Measurements from ENCODE around the gene GATB. TPM values are rescaled to one million over a fixed set of nuclear protein-coding genes. Genes with fewer than 3 reads are reported as not detected.
A peak's percentile ranks its signal among the peaks of the same experiment; 100 is the strongest.

Gene GATB
- total RNA-seq, 1 experiment from 2014 or later: 21.2 TPM

GRCh38 chr4:151719956-151720334, 40.9 kb downstream of the GATB start:
- H3K27me3 Mint-ChIP-seq (ENCODE audit: low read depth): no peaks in the 10 kb centered on the region; the same call in 1 of the 2 replicates
- no peak overlapping the region for H3T11ph ChIP-seq (ENCODE audit: low read length)
- no peaks in the 10 kb centered on the region for H3K9me3 ChIP-seq (ENCODE audit: control insufficient read depth, low read depth, low read length)
- no peak overlapping the region for H2BK5ac ChIP-seq (ENCODE audit: insufficient read length, low read length)
- no peak overlapping the region for H3K18ac ChIP-seq (ENCODE audit: insufficient read length, low read depth, low read length)
- H3K14ac ChIP-seq (ENCODE audit: insufficient read depth, low read length): no peak overlapping the region
- peaks cover 0 to 5% (median 3%) of the 10 kb centered on the region in 3 experiments; a peak in 1 of 7 replicates for H3K36me3 Mint-ChIP-seq (ENCODE audit: insufficient read depth in 1 of 3, low read depth in 3 of 3)
- no peaks in the 10 kb centered on the region for H3K79me1 ChIP-seq (ENCODE audit: insufficient read depth, low read depth, low read length, poor library complexity, severe bottlenecking)
- no peak for DNase-seq
- no peaks in the 10 kb centered on the region for H3K27me3 ChIP-seq (ENCODE audit: insufficient read depth, low read length)
- no peaks in the 10 kb centered on the region for H4K20me1 ChIP-seq (ENCODE audit: control insufficient read depth, insufficient read depth, insufficient read length)
- no peak overlapping the region for H3K4me2 ChIP-seq (ENCODE audit: insufficient read depth, insufficient read length, low read length)
- H3K4me3 Mint-ChIP-seq: no peak overlapping the region
- H2AFZ ChIP-seq (ENCODE audit: low read length): no peak overlapping the region
- peaks cover 14% of the 10 kb centered on the region in 2 experiments for H3K4me1 Mint-ChIP-seq
- WGBS (ENCODE audit: extremely low coverage, insufficient read length, low lambda C conversion rate): no CpG with 5 or more reads among the region's 8 CpGs
- H3K56ac ChIP-seq (ENCODE audit: insufficient read length, low read depth, low read length): no peak overlapping the region
- H2BK12ac ChIP-seq (ENCODE audit: insufficient read length, low read depth, low read length): no peak overlapping the region
- H3K23ac ChIP-seq (ENCODE audit: insufficient read length, low read depth, low read length): no peak overlapping the region
- no peak overlapping the region for H3K27ac ChIP-seq (ENCODE audit: insufficient read length, low read depth, low read length)
- no peaks in the 10 kb centered on the region for H3K23me2 ChIP-seq (ENCODE audit: insufficient read length, low read depth, low read length, poor library complexity, severe bottlenecking)
- no peak overlapping the region for H2AK5ac ChIP-seq (ENCODE audit: insufficient read length, low read length)
- H4K8ac ChIP-seq (replicated peaks; ENCODE audit: insufficient read length, low read depth, low read length): no peak overlapping the region
- H3K9me3 Mint-ChIP-seq: no peaks in the 10 kb centered on the region
- peak overlapping the region in 1 of 3 experiments; percentile 57; a peak in 3 of 7 replicates for H3K27ac Mint-ChIP-seq
- H3K4ac ChIP-seq (ENCODE audit: low read depth, low read length): no peak overlapping the region
- no peaks in the 10 kb centered on the region for H3K4me1 ChIP-seq (ENCODE audit: insufficient read depth, low read length)
- H3K9ac ChIP-seq (ENCODE audit: extremely low read depth, insufficient read length, low read length): no peak overlapping the region
- H2BK20ac ChIP-seq (ENCODE audit: low read depth, low read length, poor library complexity, severe bottlenecking): no peak overlapping the region
- H4K5ac ChIP-seq (ENCODE audit: insufficient read length, low read depth, low read length): no peak overlapping the region
- H4K91ac ChIP-seq (ENCODE audit: insufficient read length, low read depth, low read length): no peak overlapping the region
- TF ChIP-seq CTCF (conservative IDR thresholded peaks at IDR 0.05): no peak
- no peaks in the 10 kb centered on the region for H3K79me2 ChIP-seq (ENCODE audit: insufficient read depth, low read length)
- no peak overlapping the region for H2BK120ac ChIP-seq (ENCODE audit: low read depth, low read length, poor library complexity, severe bottlenecking)
- H2BK15ac ChIP-seq (ENCODE audit: low read depth, low read length): no peak overlapping the region

All from H9 (cell line).